ENCODE measurements around the gene IVD.

DNA sequence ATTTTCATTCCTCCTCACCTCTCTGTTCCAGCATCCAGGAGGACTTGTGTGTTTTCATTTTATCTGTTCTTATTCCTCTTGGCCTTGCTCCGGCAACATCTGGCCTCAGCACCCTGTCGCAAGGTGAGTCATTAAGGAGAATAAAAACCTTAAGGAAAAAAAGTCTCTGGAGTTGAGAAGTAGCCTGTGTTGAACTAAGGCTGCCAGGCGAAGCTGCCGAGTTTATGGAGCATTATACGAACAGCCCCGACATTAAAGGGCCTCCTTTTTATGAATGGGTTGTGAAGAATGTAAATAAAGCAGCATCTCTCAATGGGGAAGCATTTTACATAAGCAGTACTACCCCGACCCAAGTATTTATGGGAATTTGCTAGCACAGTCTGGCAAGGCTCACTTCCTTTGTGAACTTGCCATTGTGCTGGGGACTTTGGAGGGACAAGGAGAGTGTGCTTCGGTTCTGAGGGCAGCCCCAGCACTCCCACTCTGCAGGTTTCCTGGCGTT, 39.9 kb downstream of the IVD start:
- TF ChIP-seq OSR1 (CRISPR knock-in tag; IDR thresholded peaks at IDR 0.05) (no peak), PATZ1 (CRISPR knock-in tag; IDR thresholded peaks at IDR 0.05; ENCODE audit: borderline replicate concordance) (no peak), PPARA (CRISPR knock-in tag; IDR thresholded peaks at IDR 0.05; ENCODE audit: borderline replicate concordance) (no peak), ZFP3 (CRISPR knock-in tag; IDR thresholded peaks at IDR 0.05) (no peak), POU6F1 (CRISPR knock-in tag; IDR thresholded peaks at IDR 0.05; ENCODE audit: borderline replicate concordance, low read depth) (no peak), CSDC2 (CRISPR knock-in tag; IDR thresholded peaks at IDR 0.05) (no peak), ZC3H10 (CRISPR knock-in tag; IDR thresholded peaks at IDR 0.05) (no peak), TSHZ2 (CRISPR knock-in tag; IDR thresholded peaks at IDR 0.05) (no peak), RARB (CRISPR knock-in tag; IDR thresholded peaks at IDR 0.05) (no peak), ZNF565 (CRISPR knock-in tag; conservative IDR thresholded peaks at IDR 0.05; ENCODE audit: low read depth) (no peak), SNAI2 (CRISPR knock-in tag; IDR thresholded peaks at IDR 0.05) (no peak), ZNF70 (CRISPR knock-in tag; IDR thresholded peaks at IDR 0.05) (no peak)
- TF ChIP-seq, protein P1, sequence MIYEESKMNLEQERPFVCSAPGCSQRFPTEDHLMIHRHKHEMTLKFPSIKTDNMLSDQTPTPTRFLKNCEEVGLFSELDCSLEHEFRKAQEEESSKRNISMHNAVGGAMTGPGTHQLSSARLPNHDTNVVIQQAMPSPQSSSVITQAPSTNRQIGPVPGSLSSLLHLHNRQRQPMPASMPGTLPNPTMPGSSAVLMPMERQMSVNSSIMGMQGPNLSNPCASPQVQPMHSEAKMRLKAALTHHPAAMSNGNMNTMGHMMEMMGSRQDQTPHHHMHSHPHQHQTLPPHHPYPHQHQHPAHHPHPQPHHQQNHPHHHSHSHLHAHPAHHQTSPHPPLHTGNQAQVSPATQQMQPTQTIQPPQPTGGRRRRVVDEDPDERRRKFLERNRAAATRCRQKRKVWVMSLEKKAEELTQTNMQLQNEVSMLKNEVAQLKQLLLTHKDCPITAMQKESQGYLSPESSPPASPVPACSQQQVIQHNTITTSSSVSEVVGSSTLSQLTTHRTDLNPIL (CRISPR knock-in tag; IDR thresholded peaks at IDR 0.05; ENCODE audit: low read depth): no peak
